K562 (cell line): ENCODE data around the gene CHST15. TPM values are rescaled to one million over a fixed set of nuclear protein-coding genes. Genes with fewer than 3 reads are reported as not detected.

ENCODE experiments used
- ATAC-seq: fragments of 200-7000 bp; cut with Tn5 transposase; 3 replicates; pipeline ENCODE4 v1.9.1; 2020; ENCODE audit warnings: moderate library complexity
- BruUV-seq: library from RNA; stranded (reverse); fragments of 400-500 nt; replicated peaks from 2 replicates; lab custom pipeline; 2021; lab: Mats Ljungman, UMichigan
- CTCF ChIA-PET: fragments of 300-600 bp; formaldehyde crosslinking; extraction: SDS; loops from one replicate; lab custom pipeline; 2021; ENCODE audit warnings: low intra/inter-chr PET ratio; lab: Yijun Ruan, JAX
- POLR2A ChIA-PET: fragments of 300-600, 350-650 bp; sonication (Branson Sonifier 250); formaldehyde crosslinking; extraction: SDS; loops from one replicate; lab custom pipeline; 2021; ENCODE audit warnings: antibody characterized with exemption, inconsistent platforms; lab: Yijun Ruan, JAX
- DNase-seq, 4 experiments: peaks; one replicate each; pipeline versions ENCODE4 v3.0.0 to v3.0.0-alpha.2; 2011 to 2018; ENCODE audit warnings: low spot score in 3 of 4, mixed read lengths in 3 of 4; ENCODE audit errors: extremely low read depth in 1 of 4
- FAIRE-seq: peaks from 2 replicates; lab custom pipeline; 2011; peaks lifted over from hg19 to GRCh38; lab: Jason Lieb, UNC
- H2AFZ ChIP-seq: 2 replicates; pipeline ENCODE4 v1.6.0; 2011; ENCODE audit warnings: low read depth, low read length, control low read depth, inconsistent platforms
- H3K27ac ChIP-seq: fragments of 200-600 bp; 3 replicates; pipeline ENCODE4 v1.8.0; 2011; ENCODE audit warnings: low read depth, mild to moderate bottlenecking, control low read depth, inconsistent platforms, low read length, moderate library complexity, mixed read lengths; ENCODE audit errors: extremely low read depth
- H3K27me3 ChIP-seq, 2 experiments: fragments of 300-600 bp in 1 of 2; 2 replicates in 1 of 2; 3 replicates in 1 of 2; pipeline versions ENCODE4 v1.6.0 to v1.8.0; 2011; ENCODE audit warnings: inconsistent platforms in 2 of 2, low read length in 2 of 2, mild to moderate bottlenecking in 1 of 2, mixed read lengths in 1 of 2, moderate library complexity in 1 of 2; ENCODE audit not compliant: control insufficient read depth in 2 of 2, insufficient read depth in 2 of 2
- H3K36me3 ChIP-seq: fragments of 300-600 bp; 3 replicates; pipeline ENCODE4 v1.8.0; 2011; ENCODE audit warnings: mild to moderate bottlenecking, low read length, inconsistent platforms; ENCODE audit not compliant: control insufficient read depth, insufficient read depth
- H3K4me1 ChIP-seq, 2 experiments: fragments of 200-600 bp in 1 of 2; replicated peaks in 1 of 2; 2 replicates in 1 of 2; 3 replicates in 1 of 2; pipeline versions ENCODE4 v1.5.1 to v1.8.0; 2011; ENCODE audit warnings: inconsistent platforms in 2 of 2, low read length in 2 of 2, mild to moderate bottlenecking in 1 of 2, mixed read lengths in 1 of 2, moderate library complexity in 1 of 2; ENCODE audit not compliant: control insufficient read depth in 2 of 2, insufficient read depth in 2 of 2
- H3K4me2 ChIP-seq: 2 replicates; pipeline ENCODE4 v1.6.1; 2011; ENCODE audit warnings: low read length, control low read depth, inconsistent platforms, mixed read lengths; ENCODE audit not compliant: insufficient read depth
- H3K4me3 ChIP-seq: fragments of 200-600 bp; sonication (generic), shearing (Covaris generic); 2 replicates; pipeline ENCODE4 v1.5.1; 2016; ENCODE audit warnings: control low read depth, inconsistent platforms
- H3K79me2 ChIP-seq: fragments of 200-600 bp; 3 replicates; pipeline ENCODE4 v1.8.0; 2011; ENCODE audit warnings: low read length, inconsistent platforms; ENCODE audit not compliant: control insufficient read depth, insufficient read depth
- H3K9ac ChIP-seq, 2 experiments: 2 replicates each; pipeline versions ENCODE4 v1.6.0 to v1.6.1; 2011; ENCODE audit warnings: low read depth in 2 of 2, low read length in 2 of 2, control low read depth in 1 of 2, inconsistent platforms in 1 of 2, mild to moderate bottlenecking in 1 of 2, mixed read lengths in 1 of 2; ENCODE audit not compliant: insufficient read depth in 1 of 2
- H3K9me1 ChIP-seq: one replicate; pipeline ENCODE4 v1.6.0; 2011; ENCODE audit warnings: inconsistent platforms, mild to moderate bottlenecking, low read length, moderate library complexity; ENCODE audit not compliant: control insufficient read depth, insufficient read depth
- H3K9me3 ChIP-seq: replicated peaks from 2 replicates; pipeline ENCODE4 v1.5.1; 2011; ENCODE audit warnings: low read depth, low read length, inconsistent platforms; ENCODE audit not compliant: control insufficient read depth, insufficient read depth
- H4K20me1 ChIP-seq: replicated peaks from 2 replicates; pipeline ENCODE4 v1.6.1; 2011; ENCODE audit warnings: low read length, inconsistent platforms, mixed read lengths; ENCODE audit not compliant: control insufficient read depth, insufficient read depth
- ADNP ChIP-seq: fragments of 200-800 bp; sonication (Bioruptor generic); IDR thresholded peaks from 2 replicates; pipeline ENCODE4 v1.6.1; 2016; ENCODE audit warnings: missing genetic modification characterization, missing compliant biosample characterization
- ARID1B ChIP-seq: fragments of 450-650 bp; IDR thresholded peaks from 2 replicates; pipeline ENCODE4 v1.6.1; 2016; ENCODE audit warnings: antibody characterized with exemption, mild to moderate bottlenecking, inconsistent platforms
- ATF1 ChIP-seq, 2 experiments: fragments of 450-650 bp in 1 of 2; IDR thresholded peaks; 2 replicates each; pipeline ENCODE4 v1.6.1; 2016; ENCODE audit warnings: missing compliant biosample characterization in 1 of 2, missing genetic modification characterization in 1 of 2
- BCOR ChIP-seq: fragments of 450-650 bp; IDR thresholded peaks from 2 replicates; pipeline ENCODE4 v1.6.1; 2016
- CBX2 ChIP-seq: fragments of 200-600 bp; sonication (generic); IDR thresholded peaks from one replicate; pipeline ENCODE4 v1.6.1; 2012; ENCODE audit warnings: mild to moderate bottlenecking, low read length, inconsistent platforms; ENCODE audit not compliant: insufficient read depth, poor library complexity, severe bottlenecking
- CXXC5 ChIP-seq: fragments of 250-450 bp; sonication (Bioruptor Pico); IDR thresholded peaks from 2 replicates; pipeline ENCODE4 v1.8.0; 2022; ENCODE audit warnings: inconsistent platforms, mild to moderate bottlenecking, moderate library complexity
- DDX20 ChIP-seq: fragments of 450-650 bp; IDR thresholded peaks from 2 replicates; pipeline ENCODE4 v1.6.1; 2016; ENCODE audit warnings: missing genetic modification characterization, low read depth, mild to moderate bottlenecking, missing compliant biosample characterization, moderate library complexity
- HES1 ChIP-seq: fragments of 450-650 bp; IDR thresholded peaks from 2 replicates; pipeline ENCODE4 v1.6.1; 2016; ENCODE audit warnings: low read depth, mild to moderate bottlenecking, moderate library complexity
- HLTF ChIP-seq: fragments of 450-650 bp; IDR thresholded peaks from 2 replicates; pipeline ENCODE4 v1.6.1; 2016
- HMG20B ChIP-seq: fragments of 250-450 bp; sonication (Bioruptor Pico); IDR thresholded peaks from 2 replicates; pipeline ENCODE4 v1.5.0; 2021; ENCODE audit warnings: mild to moderate bottlenecking
- HNRNPH1 ChIP-seq: fragments of 200-400 bp; formaldehyde crosslinking; optimal IDR thresholded peaks from 2 replicates; pipeline ENCODE3; 2017; ENCODE audit warnings: low read depth, mild to moderate bottlenecking, low read length, moderate library complexity
- TFAM ChIP-seq: fragments of 250-450 bp; sonication (Bioruptor Pico); conservative IDR thresholded peaks from 2 replicates; pipeline ENCODE4 v1.5.0; 2021; ENCODE audit warnings: mild to moderate bottlenecking, moderate library complexity
- ZNF311 ChIP-seq: fragments of 250-450 bp; sonication (Bioruptor Pico); IDR thresholded peaks from 2 replicates; pipeline ENCODE4 v1.4.0; 2020; ENCODE audit warnings: mild to moderate bottlenecking, moderate library complexity
- ZNF561 ChIP-seq: fragments of 450-650 bp; formaldehyde crosslinking; conservative IDR thresholded peaks from 2 replicates; pipeline ENCODE4 v1.4.0; 2020; ENCODE audit warnings: mild to moderate bottlenecking, moderate library complexity
- ZSCAN29 ChIP-seq: fragments of 450-650 bp; IDR thresholded peaks from 2 replicates; pipeline ENCODE4 v1.6.1; 2017
- WGBS: fragments of 100-300 bp; shearing (Covaris generic); methylation state at CpG from one replicate; pipeline ENCODE4 v1.1.6; 2016; ENCODE audit warnings: low coverage, mixed read lengths; ENCODE audit not compliant: insufficient coverage; ENCODE audit errors: missing lambda C conversion rate; 5-methylcytosine and 5-hydroxymethylcytosine counted together
- in situ Hi-C: fragments of 300-500 bp; cut with MboI; formaldehyde crosslinking; loops from 4 replicates; pipeline ENCODE4 v1.15.0; 2018; ENCODE audit warnings: inconsistent platforms, mixed read lengths
- intact Hi-C: fragments of 100-400 bp; cut with micrococcal nuclease; formaldehyde crosslinking; loops from 2 replicates; pipeline ENCODE4 v1.14.2; 2022
- polyA plus RNA-seq, 8 experiments: library from polyadenylated mRNA; depleted of rRNA in 4 of 8; stranded (reverse) in 5 of 8; unstranded in 3 of 8; fragments of >200 nt; fragmentation: Nextera tagmentation in 2 of 8; fragmentation: Illumina TruSeq in 1 of 8; extraction: Ambion mirVana in 2 of 8; extraction: Trizol in 1 of 8; gene quantifications; 2 replicates each; pipeline versions ENCODE4 v1.2.1 to v1.2.3, GENCODE V29; 2011 to 2014; ENCODE audit warnings: inconsistent platforms in 1 of 8, missing spikeins in 1 of 8
- total RNA-seq, 7 experiments: library from RNA; depleted of rRNA in 6 of 7; stranded (reverse); fragments of >200 nt in 6 of 7; fragmentation: Illumina TruSeq in 2 of 7; extraction: Trizol in 2 of 7; gene quantifications; 2 replicates each; pipeline versions ENCODE4 v1.2.1 to v1.2.3, GENCODE V29; 2011 to 2021; ENCODE audit warnings: low replicate concordance in 1 of 7
- TF ChIP-seq, protein P1 (sequence below): sonication (generic); formaldehyde crosslinking; IDR thresholded peaks from 2 replicates; pipeline ENCODE4 v1.8.1; 2023; ENCODE audit warnings: mild to moderate bottlenecking, missing genetic modification reagents

The CHST15 gene
- total and polyA plus RNA-seq, 9 of the 15 experiments (the other 6 are each of a cell fraction or from before 2014, with no cell fraction given) = 0.04 to 0.16 (median 0.08) TPM

GRCh38 chr10:124078714-124079113 lies 14.7 kb downstream of the CHST15 start:
- in situ Hi-C loops = no loop called here
- H3K27ac ChIP-seq = no peak overlapping the region
- H3K9me1 ChIP-seq = no peaks in the 10 kb centered on the region
- H2AFZ ChIP-seq = no peak overlapping the region
- TF ChIP-seq HLTF (no peak), ZSCAN29 (no peak), CBX2 (no peak), ADNP (tag) (no peak), HNRNPH1 (no peak), BCOR (no peak)
- H3K9me3 ChIP-seq = no peaks in the 10 kb centered on the region
- ChIA-PET POLR2A (no interaction called here), CTCF (no interaction called here)
- no peaks in the 10 kb centered on the region for H3K79me2 ChIP-seq
- FAIRE-seq (no peak), ATAC-seq (no peak), DNase-seq (no peak)
- BruUV-seq = no TSS peak
- H4K20me1 ChIP-seq = no peaks in the 10 kb centered on the region; the same call in 1 of the 2 replicates
- no peak overlapping the region for H3K4me3 ChIP-seq
- H3K4me1 ChIP-seq = no peaks in the 10 kb centered on the region
- H3K9ac ChIP-seq = no peak overlapping the region
- H3K27me3 ChIP-seq = peaks cover 7 to 43% of the 10 kb centered on the region in 2 experiments; a peak in 4 of 5 replicates
- intact Hi-C loops = no loop called here
- no peak overlapping the region for H3K4me2 ChIP-seq
- H3K36me3 ChIP-seq = no peaks in the 10 kb centered on the region

- Histone ChIP-seq H3K4me2 (no peak overlapping the region), H3K9ac (no peak overlapping the region), H3K4me1 (no peaks in the 10 kb centered on the region), H2AFZ (no peak overlapping the region), H3K4me3 (no peak overlapping the region), H3K27me3 (peaks cover 7 to 41% of the 10 kb centered on the region in 2 experiments; a peak in 4 of 5 replicates), H3K9me1 (no peaks in the 10 kb centered on the region), H3K79me2 (no peaks in the 10 kb centered on the region), H3K36me3 (no peaks in the 10 kb centered on the region), H4K20me1 (no peaks in the 10 kb centered on the region), H3K9me3 (no peaks in the 10 kb centered on the region), H3K27ac (no peak overlapping the region)
- FAIRE-seq (no peak), ATAC-seq (no peak), DNase-seq (no peak)
- intact Hi-C loops (no loop called here), in situ Hi-C loops (no loop called here)
- no TSS peak for BruUV-seq
- ChIA-PET POLR2A (no interaction called here), CTCF (no interaction called here)
- 0% methylated on average over 3 of the region's 4 CpGs for WGBS
- TF ChIP-seq DDX20 (tag) (no peak), HES1 (no peak), ZNF561 (CRISPR knock-in tag) (no peak), ARID1B (no peak), TFAM (CRISPR knock-in tag) (no peak), HMG20B (CRISPR knock-in tag) (no peak), CXXC5 (CRISPR knock-in tag) (no peak), ATF1 (CRISPR knock-in tag; IDR thresholded peaks at IDR 0.05) (no peak), ATF1 (tag; IDR thresholded peaks at IDR 0.05) (no peak), ZNF311 (CRISPR knock-in tag) (no peak)
- TF ChIP-seq, protein P1, sequence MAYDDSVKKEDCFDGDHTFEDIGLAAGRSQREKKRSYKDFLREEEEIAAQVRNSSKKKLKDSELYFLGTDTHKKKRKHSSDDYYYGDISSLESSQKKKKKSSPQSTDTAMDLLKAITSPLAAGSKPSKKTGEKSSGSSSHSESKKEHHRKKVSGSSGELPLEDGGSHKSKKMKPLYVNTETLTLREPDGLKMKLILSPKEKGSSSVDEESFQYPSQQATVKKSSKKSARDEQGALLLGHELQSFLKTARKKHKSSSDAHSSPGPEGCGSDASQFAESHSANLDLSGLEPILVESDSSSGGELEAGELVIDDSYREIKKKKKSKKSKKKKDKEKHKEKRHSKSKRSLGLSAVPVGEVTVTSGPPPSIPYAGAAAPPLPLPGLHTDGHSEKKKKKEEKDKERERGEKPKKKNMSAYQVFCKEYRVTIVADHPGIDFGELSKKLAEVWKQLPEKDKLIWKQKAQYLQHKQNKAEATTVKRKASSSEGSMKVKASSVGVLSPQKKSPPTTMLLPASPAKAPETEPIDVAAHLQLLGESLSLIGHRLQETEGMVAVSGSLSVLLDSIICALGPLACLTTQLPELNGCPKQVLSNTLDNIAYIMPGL (CRISPR knock-in tag) = no peak
These were observed 15.4 kb downstream of the CHST15 start for GRCh38 chr10:124078028-124078427.
